ENCODE data around the gene E2F8. TPM values are rescaled to one million over a fixed set of nuclear protein-coding genes. Genes with fewer than 3 reads are reported as not detected.

E2F8 gene
- total and polyA plus RNA-seq, 2 donors from 2014 or later, result 0.66 TPM; not detected in 1

DNA sequence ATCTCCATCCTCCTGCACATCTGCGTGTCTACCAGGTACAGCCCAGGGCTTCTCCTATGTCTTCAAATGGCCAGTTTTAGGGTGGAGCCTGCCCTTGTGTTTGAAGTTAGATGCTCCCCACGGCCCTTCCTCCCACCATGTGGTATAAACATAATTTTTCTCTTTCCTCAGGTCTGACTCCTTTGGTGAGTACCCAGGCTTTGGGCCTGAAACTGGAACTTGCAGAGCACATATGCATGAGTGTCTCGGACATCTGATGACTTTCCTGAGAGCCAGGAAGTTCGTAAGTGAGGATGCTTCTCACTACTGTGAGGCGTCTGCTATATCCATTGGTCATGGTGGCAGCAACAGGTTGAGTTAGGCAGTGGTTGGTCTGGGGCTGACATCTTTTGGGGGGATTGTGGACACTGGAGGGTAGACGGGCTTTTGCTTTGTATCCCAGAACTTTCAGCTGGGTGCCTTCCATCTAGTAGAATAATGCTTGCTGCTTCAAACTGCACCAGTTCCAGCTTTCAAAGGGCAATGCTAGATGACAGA is 55.2 kb downstream of the E2F8 start:
- no peaks in the 10 kb centered on the region for H3K36me3 ChIP-seq (ENCODE audit: control insufficient read depth in 2 of 3, insufficient read depth in 3 of 3, low read length in 3 of 3)
- intact Hi-C loops (cut with DNase I), result no loop called here
- FAIRE-seq, result no peak
- H3K9ac ChIP-seq (ENCODE audit: low read length in 3 of 3), result no peak overlapping the region
- H3K4me3 ChIP-seq (ENCODE audit: low read length in 3 of 3), result no peak overlapping the region
- no peak overlapping the region for H3K27ac ChIP-seq (ENCODE audit: low read depth in 2 of 2, low read length in 2 of 2)
- no peak for DNase-seq
- no peaks in the 10 kb centered on the region for H3K9me3 ChIP-seq (ENCODE audit: control insufficient read depth in 2 of 3, insufficient read depth in 1 of 3, low read length in 3 of 3)
- H3K4me1 ChIP-seq (ENCODE audit: control insufficient read depth in 2 of 3, insufficient read depth in 2 of 3, low read depth in 1 of 3, low read length in 3 of 3), result no peaks in the 10 kb centered on the region
- H3K27me3 ChIP-seq (ENCODE audit: control insufficient read depth, insufficient read depth, low read length), result no peaks in the 10 kb centered on the region
- TF ChIP-seq, protein P1, sequence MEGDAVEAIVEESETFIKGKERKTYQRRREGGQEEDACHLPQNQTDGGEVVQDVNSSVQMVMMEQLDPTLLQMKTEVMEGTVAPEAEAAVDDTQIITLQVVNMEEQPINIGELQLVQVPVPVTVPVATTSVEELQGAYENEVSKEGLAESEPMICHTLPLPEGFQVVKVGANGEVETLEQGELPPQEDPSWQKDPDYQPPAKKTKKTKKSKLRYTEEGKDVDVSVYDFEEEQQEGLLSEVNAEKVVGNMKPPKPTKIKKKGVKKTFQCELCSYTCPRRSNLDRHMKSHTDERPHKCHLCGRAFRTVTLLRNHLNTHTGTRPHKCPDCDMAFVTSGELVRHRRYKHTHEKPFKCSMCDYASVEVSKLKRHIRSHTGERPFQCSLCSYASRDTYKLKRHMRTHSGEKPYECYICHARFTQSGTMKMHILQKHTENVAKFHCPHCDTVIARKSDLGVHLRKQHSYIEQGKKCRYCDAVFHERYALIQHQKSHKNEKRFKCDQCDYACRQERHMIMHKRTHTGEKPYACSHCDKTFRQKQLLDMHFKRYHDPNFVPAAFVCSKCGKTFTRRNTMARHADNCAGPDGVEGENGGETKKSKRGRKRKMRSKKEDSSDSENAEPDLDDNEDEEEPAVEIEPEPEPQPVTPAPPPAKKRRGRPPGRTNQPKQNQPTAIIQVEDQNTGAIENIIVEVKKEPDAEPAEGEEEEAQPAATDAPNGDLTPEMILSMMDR (IDR thresholded peaks at IDR 0.05; ENCODE audit: borderline replicate concordance, extremely low read depth, insufficient read depth), result no peak

DNA sequence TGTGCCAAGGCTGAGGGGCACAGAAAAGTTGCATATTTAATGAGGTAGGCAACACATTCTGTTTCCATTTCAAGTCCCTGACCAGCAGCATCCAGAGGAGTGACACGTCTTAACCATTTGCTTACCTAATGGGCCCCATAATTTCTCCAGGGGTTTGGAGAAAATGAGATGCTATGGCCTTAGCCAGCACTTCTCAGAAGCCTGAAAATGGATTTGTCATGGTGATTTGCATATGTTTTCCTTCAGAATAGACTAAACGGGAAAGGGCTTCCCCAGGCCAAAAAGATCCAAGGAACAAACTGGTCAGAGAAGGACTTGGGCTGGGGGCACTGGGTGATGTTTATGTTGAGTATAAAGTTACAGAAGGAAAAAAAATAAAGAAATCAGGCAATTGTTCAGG is 55.7 kb downstream of the E2F8 start:
- no peak overlapping the region for H3K27ac ChIP-seq (ENCODE audit: low read depth in 2 of 2, low read length in 2 of 2)
- no peak overlapping the region for H3K9ac ChIP-seq (ENCODE audit: low read length in 3 of 3)
- H3K4me3 ChIP-seq (ENCODE audit: low read length in 3 of 3), result no peak overlapping the region
- H3K9me3 ChIP-seq (ENCODE audit: control insufficient read depth in 2 of 3, insufficient read depth in 1 of 3, low read length in 3 of 3), result no peaks in the 10 kb centered on the region
- no peak for FAIRE-seq
- no peaks in the 10 kb centered on the region for H3K4me1 ChIP-seq (ENCODE audit: control insufficient read depth in 2 of 3, insufficient read depth in 2 of 3, low read depth in 1 of 3, low read length in 3 of 3)
- no peaks in the 10 kb centered on the region for H3K27me3 ChIP-seq (ENCODE audit: control insufficient read depth, insufficient read depth, low read length)
- H3K36me3 ChIP-seq (ENCODE audit: control insufficient read depth in 2 of 3, insufficient read depth in 3 of 3, low read length in 3 of 3), result no peaks in the 10 kb centered on the region
- no peak for DNase-seq
- TF ChIP-seq, protein P1 (IDR thresholded peaks at IDR 0.05; ENCODE audit: borderline replicate concordance, extremely low read depth, insufficient read depth), result no peak
- intact Hi-C loops (cut with DNase I), result no loop called here

DNA sequence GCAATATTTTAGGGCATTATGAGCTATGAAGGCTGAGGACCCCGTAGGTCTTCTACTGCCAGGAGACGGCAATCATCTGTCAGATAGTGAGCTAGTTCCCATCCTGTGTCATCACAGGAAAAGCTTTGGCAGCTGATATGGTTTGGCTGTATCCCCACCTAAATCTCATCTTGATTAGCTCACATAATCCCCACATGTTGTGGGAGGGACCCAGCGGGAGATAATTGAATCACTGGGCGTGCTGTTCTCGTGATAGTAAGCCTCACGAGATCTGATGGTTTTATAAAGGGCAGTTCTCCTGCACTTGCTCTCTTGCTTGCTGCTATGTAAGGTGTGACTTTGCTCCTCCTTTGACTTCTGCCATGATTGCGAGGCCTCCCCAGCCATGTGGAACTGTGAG is 57.1 kb downstream of the E2F8 start:
- no peak overlapping the region for H3K27ac ChIP-seq (ENCODE audit: low read depth in 2 of 2, low read length in 2 of 2)
- H3K4me1 ChIP-seq (ENCODE audit: control insufficient read depth in 2 of 3, insufficient read depth in 2 of 3, low read depth in 1 of 3, low read length in 3 of 3), result no peaks in the 10 kb centered on the region
- H3K27me3 ChIP-seq (ENCODE audit: control insufficient read depth, insufficient read depth, low read length), result no peaks in the 10 kb centered on the region
- TF ChIP-seq, protein P1 (IDR thresholded peaks at IDR 0.05; ENCODE audit: borderline replicate concordance, extremely low read depth, insufficient read depth), result no peak
- no peaks in the 10 kb centered on the region for H3K36me3 ChIP-seq (ENCODE audit: control insufficient read depth in 2 of 3, insufficient read depth in 3 of 3, low read length in 3 of 3)
- no peak for DNase-seq
- FAIRE-seq, result no peak
- no peak overlapping the region for H3K4me3 ChIP-seq (ENCODE audit: low read length in 3 of 3)
- no peaks in the 10 kb centered on the region for H3K9me3 ChIP-seq (ENCODE audit: control insufficient read depth in 2 of 3, insufficient read depth in 1 of 3, low read length in 3 of 3)
- H3K9ac ChIP-seq (ENCODE audit: low read length in 3 of 3), result no peak overlapping the region
- intact Hi-C loops (cut with DNase I), result no loop called here

Measured in kidney (tissue), 14 donors.